Measurements from ENCODE around the gene MCRS1.

MCRS1 gene

GRCh38 chr12:49549735-49550692 is 17.9 kb downstream of the MCRS1 start:
- Histone ChIP-seq H3K9me3 (ENCODE audit: control insufficient read depth, insufficient read depth, low read length) (no peaks in the 10 kb centered on the region), H3F3A (ENCODE audit: control insufficient read depth, insufficient read depth) (0 out of 2 replicates have a peak, but pooled peaks cover 2% of the 10 kb centered on the region), H3K4me1 (ENCODE audit: control insufficient read depth, low read length) (peaks cover 57% of the 10 kb centered on the region), H3K36me3 (ENCODE audit: control insufficient read depth, low read length) (no peaks in the 10 kb centered on the region), H3K4me3 (ENCODE audit: low read length) (peak overlapping the region; percentile 71), H3K4me2 (ENCODE audit: low read length) (peak overlapping the region; percentile 83), H3K9me2 (replicated peaks; ENCODE audit: control insufficient read depth, low read length) (no peaks in the 10 kb centered on the region), H3K27ac (ENCODE audit: low read depth, low read length) (no peak overlapping the region), H3K79me2 (ENCODE audit: control insufficient read depth, low read length) (no peaks in the 10 kb centered on the region), H4K20me1 (ENCODE audit: control insufficient read depth, insufficient read depth, low read depth, low read length) (no peaks in the 10 kb centered on the region), H3K27me3 (ENCODE audit: control insufficient read depth, low read length) (peaks cover 10% of the 10 kb centered on the region; the same call in 1 of the 2 replicates)
- TF ChIP-seq CTCF (IDR thresholded peaks at IDR 0.05; ENCODE audit: low read depth, low read length, poor library complexity, severe bottlenecking) (no peak), EZH2phosphoT487 (IDR thresholded peaks at IDR 0.05; ENCODE audit: borderline replicate concordance, low read length) (no peak)

- peaks cover 10% of the 10 kb centered on the region; the same call in 1 of the 2 replicates for H3K27me3 ChIP-seq (ENCODE audit: control insufficient read depth, low read length)
- no peaks in the 10 kb centered on the region for H3K9me2 ChIP-seq (replicated peaks; ENCODE audit: control insufficient read depth, low read length)
- TF ChIP-seq CTCF (IDR thresholded peaks at IDR 0.05; ENCODE audit: low read depth, low read length, poor library complexity, severe bottlenecking) (peak; percentile 47), EZH2phosphoT487 (IDR thresholded peaks at IDR 0.05; ENCODE audit: borderline replicate concordance, low read length) (no peak)
- H3K9me3 ChIP-seq (ENCODE audit: control insufficient read depth, insufficient read depth, low read length), result no peaks in the 10 kb centered on the region
- peak overlapping the region; percentile 83 for H3K4me2 ChIP-seq (ENCODE audit: low read length)
- H3F3A ChIP-seq (ENCODE audit: control insufficient read depth, insufficient read depth), result 0 out of 2 replicates have a peak, but pooled peaks cover 2% of the 10 kb centered on the region
- peak overlapping the region; percentile 71 for H3K4me3 ChIP-seq (ENCODE audit: low read length)
- peaks cover 66% of the 10 kb centered on the region for H3K4me1 ChIP-seq (ENCODE audit: control insufficient read depth, low read length)
- H4K20me1 ChIP-seq (ENCODE audit: control insufficient read depth, insufficient read depth, low read depth, low read length), result no peaks in the 10 kb centered on the region
- H3K79me2 ChIP-seq (ENCODE audit: control insufficient read depth, low read length), result no peaks in the 10 kb centered on the region
- no peak overlapping the region for H3K27ac ChIP-seq (ENCODE audit: low read depth, low read length)
- H3K36me3 ChIP-seq (ENCODE audit: control insufficient read depth, low read length), result no peaks in the 10 kb centered on the region
Observed at GRCh38 chr12:49548822-49549648, 18.9 kb downstream of the MCRS1 start.

- H4K20me1 ChIP-seq (ENCODE audit: control insufficient read depth, insufficient read depth, low read depth, low read length), result no peaks in the 10 kb centered on the region
- H3K4me1 ChIP-seq (ENCODE audit: control insufficient read depth, low read length), result peaks cover 67% of the 10 kb centered on the region
- H3K27ac ChIP-seq (ENCODE audit: low read depth, low read length), result no peak overlapping the region
- no peaks in the 10 kb centered on the region for H3K9me2 ChIP-seq (replicated peaks; ENCODE audit: control insufficient read depth, low read length)
- no peak for TF ChIP-seq EZH2phosphoT487 (IDR thresholded peaks at IDR 0.05; ENCODE audit: borderline replicate concordance, low read length)
- no peak for TF ChIP-seq CTCF (IDR thresholded peaks at IDR 0.05; ENCODE audit: low read depth, low read length, poor library complexity, severe bottlenecking)
- no peaks in the 10 kb centered on the region for H3K9me3 ChIP-seq (ENCODE audit: control insufficient read depth, insufficient read depth, low read length)
- peak overlapping the region; percentile 83 for H3K4me2 ChIP-seq (ENCODE audit: low read length)
- no peaks in the 10 kb centered on the region for H3K79me2 ChIP-seq (ENCODE audit: control insufficient read depth, low read length)
- H3K27me3 ChIP-seq (ENCODE audit: control insufficient read depth, low read length), result peaks cover 10% of the 10 kb centered on the region; the same call in 1 of the 2 replicates
- H3F3A ChIP-seq (ENCODE audit: control insufficient read depth, insufficient read depth), result 0 out of 2 replicates have a peak, but pooled peaks cover 2% of the 10 kb centered on the region
- peak overlapping the region; percentile 71 for H3K4me3 ChIP-seq (ENCODE audit: low read length)
- H3K36me3 ChIP-seq (ENCODE audit: control insufficient read depth, low read length), result no peaks in the 10 kb centered on the region
Observed at GRCh38 chr12:49548481-49548821, 19.5 kb downstream of the MCRS1 start.

Measured in DOHH2 (cell line).